SK-N-SH (cell line): ENCODE results near the gene NUMBL. TPM values are rescaled to one million over a fixed set of nuclear protein-coding genes. Genes with fewer than 3 reads are reported as not detected.

Experiments
- CTCF ChIA-PET: fragments of 300-600, 350-600 bp; formaldehyde crosslinking; extraction: SDS; loops from one replicate; lab custom pipeline; 2021; lab: Yijun Ruan, JAX
- POLR2A ChIA-PET: fragments of 350-600 bp; sonication (Branson Sonifier 250); formaldehyde crosslinking; extraction: SDS; loops from one replicate; lab custom pipeline; 2020; ENCODE audit warnings: antibody characterized with exemption, inconsistent platforms; lab: Yijun Ruan, JAX
- DNase-seq: peaks from one replicate; pipeline ENCODE4 v3.0.0; 2012
- H2AFZ ChIP-seq: fragments of 200-600 bp; sonication (generic); 2 replicates; pipeline ENCODE4 v1.8.1; 2016; ENCODE audit warnings: antibody characterized with exemption, mild to moderate bottlenecking, low read depth
- H3F3A ChIP-seq: fragments of 200-600 bp; sonication (generic); replicated peaks from 2 replicates; pipeline ENCODE3; 2016; ENCODE audit warnings: antibody characterized with exemption, mild to moderate bottlenecking; ENCODE audit not compliant: insufficient read depth
- H3K27ac ChIP-seq, 2 experiments: fragments of 200-500 bp in 1 of 2; fragments of 200-600 bp in 1 of 2; sonication (Bioruptor generic) in 1 of 2; sonication (generic), shearing (Covaris generic) in 1 of 2; 2 replicates each; pipeline versions ENCODE4 v1.5.1 to v1.6.1; 2014 to 2016; ENCODE audit warnings: low read depth in 2 of 2, inconsistent platforms in 1 of 2, low read length in 1 of 2, mild to moderate bottlenecking in 1 of 2, mixed read lengths in 1 of 2
- H3K27me3 ChIP-seq: fragments of 200-600 bp; sonication (generic), shearing (Covaris generic); 2 replicates; pipeline ENCODE4 v1.6.1; 2016; ENCODE audit warnings: mixed run types; ENCODE audit not compliant: insufficient read depth
- H3K36me3 ChIP-seq, 2 experiments: fragments of 200-500 bp in 1 of 2; fragments of 200-600 bp in 1 of 2; sonication (Bioruptor generic) in 1 of 2; sonication (generic) in 1 of 2; replicated peaks in 1 of 2; 2 replicates each; pipeline versions ENCODE3 to v1.5.1; 2014 to 2016; ENCODE audit warnings: low read length in 1 of 2, mild to moderate bottlenecking in 1 of 2; ENCODE audit not compliant: insufficient read depth in 2 of 2, control insufficient read depth in 1 of 2
- H3K4me1 ChIP-seq, 2 experiments: fragments of 200-500 bp in 1 of 2; fragments of 200-600 bp in 1 of 2; sonication (Bioruptor generic) in 1 of 2; sonication (generic), shearing (Covaris generic) in 1 of 2; 2 replicates each; pipeline versions ENCODE4 v1.5.1 to v1.6.1; 2014 to 2016; ENCODE audit warnings: low read depth in 1 of 2, low read length in 1 of 2, mixed run types in 1 of 2; ENCODE audit not compliant: insufficient read depth in 2 of 2, control insufficient read depth in 1 of 2
- H3K4me2 ChIP-seq: fragments of 200-600 bp; sonication (generic), shearing (Covaris generic); 2 replicates; pipeline ENCODE4 v1.6.1; 2017; ENCODE audit warnings: mixed run types
- H3K4me3 ChIP-seq, 2 experiments: fragments of 200-500 bp in 1 of 2; fragments of 200-600 bp in 1 of 2; sonication (Bioruptor generic) in 1 of 2; sonication (generic), shearing (Covaris generic) in 1 of 2; 2 replicates each; pipeline versions ENCODE4 v1.5.1 to v1.8.1; 2014 to 2016; ENCODE audit warnings: low read depth in 2 of 2, inconsistent platforms in 1 of 2, low read length in 1 of 2, mild to moderate bottlenecking in 1 of 2, mixed read lengths in 1 of 2, moderate library complexity in 1 of 2
- H3K79me2 ChIP-seq: fragments of 200-600 bp; sonication (generic); 2 replicates; pipeline ENCODE4 v1.8.1; 2017; ENCODE audit warnings: mild to moderate bottlenecking; ENCODE audit not compliant: insufficient read depth
- H3K9ac ChIP-seq: fragments of 200-600 bp; sonication (generic); 2 replicates; pipeline ENCODE4 v1.6.1; 2017; ENCODE audit warnings: mixed run types
- H3K9me2 ChIP-seq: fragments of 200-600 bp; sonication (generic); 2 replicates; pipeline ENCODE4 v1.6.1; 2017; ENCODE audit warnings: mixed run types
- H3K9me3 ChIP-seq: fragments of 200-600 bp; sonication (generic); 2 replicates; pipeline ENCODE4 v1.6.1; 2017; ENCODE audit warnings: mixed run types, mild to moderate bottlenecking, moderate library complexity
- H4K20me1 ChIP-seq: fragments of 200-600 bp; sonication (generic); 2 replicates; pipeline ENCODE4 v1.6.1; 2017; ENCODE audit warnings: mild to moderate bottlenecking, mixed run types; ENCODE audit not compliant: insufficient read depth
- EP300 ChIP-seq, 2 experiments: IDR thresholded peaks; 2 replicates each; pipeline versions ENCODE4 v1.4.0 to v1.6.1; 2012; ENCODE audit warnings: borderline replicate concordance in 1 of 2, low read depth in 1 of 2, low read length in 1 of 2
- EZH2phosphoT487 ChIP-seq: fragments of 200-600 bp; sonication (generic); IDR thresholded peaks from 2 replicates; pipeline ENCODE4 v1.6.1; 2017; ENCODE audit warnings: low read depth, mixed run types, mild to moderate bottlenecking, antibody characterized with exemption, moderate library complexity, borderline replicate concordance
- FOSL2 ChIP-seq: IDR thresholded peaks from 2 replicates; pipeline ENCODE4 v1.4.0; 2012; ENCODE audit warnings: low read depth, mild to moderate bottlenecking, moderate library complexity, borderline replicate concordance
- POLR2AphosphoS5 ChIP-seq: IDR thresholded peaks from 2 replicates; pipeline ENCODE4 v1.6.1; 2012; ENCODE audit warnings: low read depth, low read length
- RCOR1 ChIP-seq: fragments of 150-350 bp; IDR thresholded peaks from 2 replicates; pipeline ENCODE4 v1.6.1; 2017; ENCODE audit warnings: antibody characterized with exemption, low read length
- REST ChIP-seq: IDR thresholded peaks from 2 replicates; pipeline ENCODE4 v1.6.1; 2012; ENCODE audit warnings: mild to moderate bottlenecking, low read depth, low read length, moderate library complexity
- whole genome bisulfite sequencing: methylation state at CpG from one replicate; pipeline ENCODE4 v1.1.6; 2017; ENCODE audit warnings: low lambda C conversion rate; 5-methylcytosine and 5-hydroxymethylcytosine counted together
- polyA plus RNA-seq, 3 experiments: library from polyadenylated mRNA; depleted of rRNA; stranded (reverse); fragments of >200 nt; gene quantifications; 2 replicates each; pipeline ENCODE4 v1.2.3, GENCODE V29; 2012

NUMBL gene
- polyA plus RNA-seq, 1 of the 3 experiments (the other 2 are of a cell fraction), result 54.6 TPM

- Histone ChIP-seq H3K36me3 (peaks cover 25 to 28% of the 10 kb centered on the region in 2 experiments), H3K4me3 (no peak overlapping the region), H3K4me2 (no peak overlapping the region), H2AFZ (no peak overlapping the region), H3K9me3 (no peaks in the 10 kb centered on the region), H3K27me3 (no peaks in the 10 kb centered on the region)
- TF ChIP-seq EZH2phosphoT487, result no peak
- no peak for TF ChIP-seq EP300 (IDR thresholded peaks at IDR 0.05; ENCODE audit: borderline replicate concordance in 1 of 2, low read depth in 1 of 2, low read length in 1 of 2)
- TF ChIP-seq REST, result no peak
- TF ChIP-seq, all 33 proteins: peak for 0
- H3K27ac ChIP-seq, result no peak overlapping the region
- H3K9ac ChIP-seq, result no peak overlapping the region
- DNase-seq, result no peak
- 87% methylated on average over 6 of the region's 6 CpGs for WGBS
- H4K20me1 ChIP-seq, result peaks cover 26% of the 10 kb centered on the region
- ChIA-PET CTCF (interaction anchor here (0.7 kb wide), 1 partner anchor 22 kb away, joined by 3 read pairs; no protein-coding TSS in a partner anchor), POLR2A (no interaction called here)
- H3K79me2 ChIP-seq, result peaks cover 36% of the 10 kb centered on the region
- no peaks in the 10 kb centered on the region for H3F3A ChIP-seq
- peaks cover 0 to 14% of the 10 kb centered on the region in 2 experiments; a peak in 1 of 4 replicates for H3K4me1 ChIP-seq
- H3K9me2 ChIP-seq, result no peaks in the 10 kb centered on the region
Observed at GRCh38 chr19:40685563-40685962, 4.9 kb downstream of the NUMBL start.

- H3K9me3 ChIP-seq, result no peaks in the 10 kb centered on the region
- ChIA-PET CTCF (no interaction called here), POLR2A (interaction anchor here (0.6 kb wide), 1 partner anchor 71 kb away, joined by 6 read pairs; no protein-coding TSS in a partner anchor)
- no peaks in the 10 kb centered on the region for H3K27me3 ChIP-seq
- no peak overlapping the region for H3K4me2 ChIP-seq
- peaks cover 26% of the 10 kb centered on the region for H4K20me1 ChIP-seq
- H3K9ac ChIP-seq, result no peak overlapping the region
- peaks cover 25 to 28% of the 10 kb centered on the region in 2 experiments for H3K36me3 ChIP-seq
- H2AFZ ChIP-seq, result no peak overlapping the region
- 92% methylated on average over 3 of the region's 3 CpGs for WGBS
- H3K79me2 ChIP-seq, result peaks cover 33% of the 10 kb centered on the region
- no peaks in the 10 kb centered on the region for H3F3A ChIP-seq
- H3K4me3 ChIP-seq, result no peak overlapping the region
- no peak for TF ChIP-seq RCOR1
- no peak for TF ChIP-seq FOSL2
- TF ChIP-seq POLR2AphosphoS5, result no peak
- TF ChIP-seq, all 33 proteins: peak for 0
- Histone ChIP-seq H3K4me1 (peaks cover 0 to 14% of the 10 kb centered on the region in 2 experiments; a peak in 1 of 4 replicates), H3K9me2 (no peaks in the 10 kb centered on the region), H3K27ac (no peak overlapping the region)
- DNase-seq, result no peak
Observed at GRCh38 chr19:40685016-40685526, 5.4 kb downstream of the NUMBL start.
